ENCODE measurements around the gene ALKBH2.

GRCh38 chr12:109085590-109085989, 7.7 kb downstream of the ALKBH2 start:
- no peak for TF ChIP-seq POLR2A (IDR thresholded peaks at IDR 0.05)
- TF ChIP-seq CTCF (IDR thresholded peaks at IDR 0.05), result no peak

Data from adrenal gland (tissue), 5 donors.